HS-27A (cell line): ENCODE measurements around the gene TNFAIP1.

Experiments
- DNase-seq: peaks from one replicate; pipeline ENCODE4 v3.0.0-alpha.2; 2012; ENCODE audit warnings: low read depth, missing footprints

TNFAIP1 gene

DNA sequence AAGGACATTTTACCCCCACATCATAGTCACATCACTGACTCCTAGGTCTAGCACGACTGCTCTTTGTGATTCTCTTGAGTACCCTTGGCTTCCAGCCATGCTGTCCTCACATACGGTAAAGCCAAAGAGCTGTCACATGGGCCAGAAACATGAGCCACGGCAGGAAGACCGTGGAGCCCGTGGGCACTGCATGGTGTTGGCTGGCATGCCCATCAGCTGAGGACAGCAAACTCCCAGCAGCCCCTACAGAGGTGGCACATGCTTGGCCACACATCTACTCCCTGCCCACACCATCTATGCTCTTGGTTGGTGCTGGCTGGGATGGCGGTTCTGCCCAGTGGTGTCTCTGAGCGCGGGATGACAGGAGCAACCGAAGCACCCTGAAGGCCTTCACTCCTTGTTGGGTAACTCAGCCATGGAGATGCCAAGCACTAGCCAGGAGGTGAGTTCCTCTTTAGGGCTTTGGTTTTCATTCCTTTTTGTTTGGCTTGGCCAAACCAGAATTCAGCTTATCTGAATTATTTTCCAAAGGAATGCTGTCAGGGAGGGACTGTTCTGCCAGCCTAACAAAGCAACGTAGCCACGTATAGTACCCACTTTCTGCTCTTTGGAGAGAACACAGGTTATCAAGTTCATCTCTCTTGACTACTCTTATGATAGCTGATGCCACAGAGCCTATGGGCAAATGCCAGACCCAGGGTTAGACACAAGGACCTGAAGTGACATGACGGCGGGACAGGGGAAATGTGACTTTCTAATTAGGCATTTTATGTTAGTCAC is 10.0 kb downstream of the TNFAIP1 start:
- no peak for DNase-seq

DNA sequence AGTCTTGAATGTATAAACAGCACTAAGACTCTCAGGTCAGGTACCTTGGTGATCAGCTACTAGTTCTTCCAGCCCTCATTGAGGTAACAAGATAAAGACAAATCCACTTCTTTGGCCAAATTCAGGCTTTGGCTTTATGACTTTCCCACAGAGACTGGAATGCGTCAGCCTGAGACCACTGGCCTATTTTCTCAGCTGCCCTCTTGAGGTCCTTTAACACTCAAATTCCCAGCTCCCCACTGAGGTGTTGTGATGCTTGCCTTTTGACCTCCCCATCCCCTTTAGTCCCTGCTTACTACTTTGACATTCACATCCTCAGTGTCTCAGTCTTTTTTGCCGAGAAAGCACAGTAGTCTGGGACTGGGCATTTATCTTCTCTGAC is 10.6 kb downstream of the TNFAIP1 start:
- no peak for DNase-seq

DNA sequence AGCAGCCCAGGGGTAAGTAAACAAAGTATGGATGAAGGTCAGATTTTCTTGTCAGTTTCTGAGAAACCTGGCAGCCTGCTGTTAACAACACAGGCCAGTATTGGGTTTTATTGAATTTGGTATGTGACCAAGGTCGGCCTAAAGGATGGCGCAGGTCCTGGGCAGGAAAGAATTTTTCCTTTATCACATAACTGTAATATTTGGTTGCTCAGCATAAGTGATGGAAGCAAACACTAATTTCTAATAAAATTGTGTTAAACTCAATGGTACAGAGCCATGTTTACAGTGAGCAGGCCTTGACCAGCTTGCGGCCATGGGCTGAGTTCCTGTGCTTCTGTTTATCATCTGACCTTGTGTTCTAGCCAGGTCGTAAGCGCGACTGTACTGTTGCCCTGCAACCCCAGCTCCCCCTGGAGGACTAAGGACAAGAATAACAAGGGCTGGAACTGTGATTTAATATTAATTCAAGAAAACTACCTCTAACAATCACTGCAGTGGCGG is 11.2 kb downstream of the TNFAIP1 start:
- DNase-seq: no peak

DNA sequence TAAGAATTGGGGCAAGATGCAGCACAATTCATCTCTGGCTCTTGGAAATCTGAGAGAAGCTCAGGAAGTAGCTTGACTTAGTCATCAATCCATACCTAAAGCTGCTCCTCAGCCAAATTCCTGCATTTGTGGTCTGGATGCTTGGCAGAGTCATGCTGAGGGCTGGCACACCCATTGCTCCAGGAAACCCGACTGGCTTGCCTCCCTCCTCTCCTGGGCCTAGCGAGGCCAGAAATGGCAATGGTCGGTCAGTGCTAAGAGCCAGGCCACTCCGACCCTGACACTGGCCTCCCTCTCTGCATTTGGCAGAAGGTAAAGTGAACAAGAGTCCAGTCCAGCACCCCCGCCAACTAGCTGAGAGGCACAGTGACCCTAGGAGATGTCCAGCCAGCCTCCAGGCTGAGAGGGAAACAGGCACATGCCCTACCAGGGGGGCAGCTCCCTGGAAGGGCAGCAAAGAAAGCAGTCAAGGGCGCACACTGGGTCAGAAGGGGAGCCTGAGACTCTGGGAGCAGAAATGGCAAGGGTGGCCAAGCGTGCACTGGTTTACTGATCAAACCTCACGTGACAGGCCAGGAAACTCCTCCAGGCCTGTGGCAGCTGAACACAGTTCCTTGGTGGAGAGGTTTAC is 11.8 kb downstream of the TNFAIP1 start:
- DNase-seq: peak; percentile 70

DNA sequence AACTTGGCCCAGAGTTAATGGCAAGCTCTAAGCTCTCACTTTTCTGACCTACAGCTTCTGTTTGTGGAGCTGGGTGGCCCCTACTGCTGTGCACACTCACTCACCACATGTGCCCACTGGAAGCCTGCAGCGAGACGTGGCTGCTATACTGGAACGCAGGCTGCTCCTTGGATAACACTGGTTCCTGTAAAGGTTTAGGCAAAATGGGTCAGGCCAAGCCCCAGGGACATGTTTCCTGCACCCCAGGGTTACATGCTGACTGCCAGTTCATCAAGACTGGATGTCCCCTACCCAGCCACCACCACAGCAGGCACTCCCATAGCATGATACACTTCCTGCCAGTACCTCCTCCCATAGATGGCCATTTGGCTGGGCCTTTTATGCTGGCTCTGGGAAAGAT is 13.4 kb downstream of the TNFAIP1 start:
- no peak for DNase-seq

DNA sequence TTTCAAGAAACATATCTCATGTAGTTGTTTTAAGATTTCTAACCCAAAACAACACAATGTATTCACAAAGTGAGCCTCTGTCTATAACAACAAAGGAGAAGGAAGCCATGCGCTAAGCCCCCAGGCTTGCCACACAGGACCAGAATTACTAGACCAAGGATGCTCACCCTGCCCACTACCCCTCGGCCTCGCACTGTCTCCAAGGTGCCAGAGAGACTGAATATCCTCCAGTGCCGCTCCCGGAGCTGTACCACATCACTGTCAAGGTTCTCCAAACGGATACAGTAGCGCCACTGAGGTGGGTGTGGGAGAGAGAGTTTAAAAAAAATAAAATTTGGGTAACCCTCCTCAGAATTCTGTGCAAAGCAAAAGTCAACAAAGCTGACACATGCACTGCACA is 14.7 kb downstream of the TNFAIP1 start:
- DNase-seq: no peak

DNA sequence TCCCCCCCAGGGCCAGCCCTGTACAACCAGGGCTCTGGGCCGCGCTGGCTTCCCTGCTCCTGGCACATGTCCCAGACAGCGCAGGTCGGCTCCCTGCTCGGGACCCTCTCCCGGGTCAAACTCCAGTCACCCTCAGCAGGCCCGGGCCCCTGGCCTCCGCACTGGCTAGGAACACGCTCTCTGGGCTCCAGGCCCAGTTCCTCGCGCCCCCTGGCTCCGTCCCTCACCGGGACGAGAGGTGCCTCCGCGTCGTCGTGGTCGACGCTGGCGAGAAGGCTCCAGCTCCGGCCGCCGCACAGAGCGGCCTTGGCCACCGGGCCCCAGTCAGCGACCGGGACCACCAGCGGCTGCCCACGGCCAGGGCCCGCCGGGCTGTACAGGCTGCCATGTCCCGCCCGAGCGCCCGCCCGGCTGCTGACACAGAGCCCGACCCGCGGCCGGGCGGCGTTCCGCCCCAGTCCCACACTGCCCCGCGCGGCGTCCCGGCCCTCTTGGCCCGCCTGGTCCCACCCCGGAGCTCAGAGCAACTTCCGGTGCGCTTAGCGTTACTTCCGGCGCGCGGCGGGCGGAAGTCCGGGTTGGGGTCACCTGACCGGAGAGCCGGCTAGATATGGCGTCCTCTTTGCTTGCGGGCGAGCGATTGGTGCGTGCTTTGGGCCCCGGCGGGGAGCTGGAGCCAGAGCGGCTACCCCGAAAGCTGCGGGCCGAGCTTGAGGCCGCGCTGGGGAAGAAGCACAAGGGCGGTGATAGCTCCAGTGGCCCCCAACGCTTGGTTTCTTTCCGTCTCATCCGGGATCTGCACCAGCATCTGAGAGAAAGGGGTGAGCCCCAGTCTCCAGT is 21.7 kb downstream of the TNFAIP1 start, which contains the start of gene POLDIP2:
TSS of gene POLDIP2 (minus strand) at position 467 of the 840 bp plus-strand sequence. CDS start at position 388, 79 bp downstream.
- no peak for DNase-seq

DNA sequence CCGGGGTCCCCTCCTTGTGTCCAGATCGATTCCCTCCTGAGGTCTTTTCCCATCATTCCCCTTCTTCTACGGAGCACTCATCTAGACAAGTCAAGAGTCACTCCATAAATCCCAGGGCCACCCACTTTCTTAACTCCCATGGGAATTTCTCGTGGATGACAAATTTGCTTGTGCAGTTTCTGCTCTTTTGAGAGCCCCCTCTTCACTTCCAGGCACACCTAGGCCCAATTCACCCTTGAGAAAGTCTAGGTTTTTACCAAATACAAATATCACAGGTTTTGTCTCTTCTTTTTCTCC is 22.3 kb downstream of the TNFAIP1 start:
- DNase-seq: no peak

DNA sequence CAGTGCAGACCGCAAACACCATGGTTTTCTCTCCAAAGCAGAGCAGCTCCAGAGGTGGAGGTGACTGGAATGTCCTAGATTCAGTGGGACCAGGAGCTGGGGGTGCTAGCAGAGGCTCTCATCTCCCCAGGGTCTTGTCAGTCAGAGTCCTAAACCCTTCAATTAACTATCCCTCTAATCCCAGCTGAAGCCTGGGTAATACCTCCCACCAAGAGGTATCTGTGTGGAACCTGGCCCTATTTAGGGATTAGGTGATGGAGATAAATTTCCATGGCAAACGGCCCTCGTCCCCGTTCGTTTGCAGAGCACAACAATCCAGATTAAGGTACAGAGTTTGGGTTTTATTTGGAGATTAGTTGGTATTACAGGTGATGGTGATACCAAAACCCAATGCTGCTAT is 27.6 kb downstream of the TNFAIP1 start:
- DNase-seq: no peak

DNA sequence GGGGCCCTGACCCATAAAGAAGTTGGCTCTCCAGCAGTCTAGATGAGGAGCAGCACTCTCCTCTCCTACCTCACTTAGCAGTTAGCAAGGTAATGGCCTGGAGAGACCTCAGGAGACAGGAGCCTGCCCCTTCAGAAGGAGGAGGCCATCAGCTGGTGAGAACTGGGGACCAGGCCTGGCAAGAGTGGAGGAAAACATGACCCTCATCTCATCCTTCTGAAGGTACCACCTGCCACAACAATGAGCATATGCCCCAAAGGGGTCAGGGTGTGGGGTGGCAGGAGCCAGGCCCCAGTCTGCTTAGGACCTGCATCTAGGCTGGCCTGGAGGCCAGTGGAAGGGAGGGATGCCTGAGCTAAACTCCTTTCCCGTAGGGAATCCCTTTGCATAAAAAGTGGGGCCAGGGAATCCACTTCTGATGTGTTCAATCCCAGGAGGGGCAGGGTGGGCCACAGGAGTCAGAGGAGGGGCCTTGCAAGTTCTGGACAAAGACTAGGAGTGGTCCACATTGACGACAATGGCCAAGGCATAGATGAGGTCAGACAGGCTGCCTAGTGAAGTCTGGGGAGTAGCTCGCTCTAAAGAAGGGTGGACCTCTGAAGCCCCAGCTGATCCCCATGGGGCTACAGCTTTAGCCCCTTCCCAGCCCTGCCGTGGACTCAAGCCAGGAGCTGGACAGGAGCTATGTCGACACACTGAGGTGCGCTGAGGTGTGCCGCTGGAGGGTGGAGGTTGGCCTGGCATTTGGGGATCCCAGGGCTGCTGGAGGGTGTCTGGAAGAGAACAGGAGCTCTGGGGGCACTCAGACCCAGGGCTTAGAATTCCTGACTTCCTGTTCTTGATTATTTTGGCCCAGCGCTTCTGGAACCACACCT is 28.5 kb downstream of the TNFAIP1 start:
- DNase-seq: no peak

DNA sequence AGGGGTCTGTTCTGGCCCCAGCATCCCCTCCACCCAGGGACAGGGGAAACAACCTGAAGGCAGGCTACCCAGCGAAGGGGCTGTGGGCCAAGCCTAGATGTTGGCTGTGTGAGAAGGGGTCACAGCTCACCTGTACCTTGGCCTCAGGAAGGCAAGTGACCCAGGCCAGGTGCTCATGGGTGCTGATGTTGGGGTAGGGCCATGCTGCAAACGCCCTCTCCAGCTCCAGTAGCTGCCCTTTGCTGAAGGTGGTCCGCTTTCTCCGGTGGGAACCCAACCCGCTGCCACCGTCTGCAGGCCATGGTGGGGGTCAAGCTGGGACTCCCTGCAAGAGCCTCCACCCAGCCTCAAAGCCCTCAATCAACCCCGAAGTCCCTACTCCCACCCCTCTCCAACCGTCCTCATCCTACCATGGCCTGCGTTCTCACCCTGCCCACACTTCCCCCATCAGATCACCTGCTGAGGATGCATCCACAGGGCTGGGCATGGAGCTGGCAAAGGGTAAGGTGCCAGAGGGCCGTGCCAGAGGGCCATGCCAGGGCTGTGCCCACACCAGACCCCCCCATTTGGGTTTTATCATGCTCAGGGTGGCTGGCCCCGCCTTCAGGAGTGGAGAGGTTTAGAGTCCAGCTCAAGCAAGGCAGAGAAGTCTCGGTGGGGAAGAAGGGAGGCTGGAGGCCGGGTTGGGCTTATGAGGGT is 29.3 kb downstream of the TNFAIP1 start, which contains the start of gene SEBOX:
TSS of gene SEBOX (minus strand) at position 535 of the 699 bp plus-strand sequence. CDS start at position 487, 48 bp downstream.
- DNase-seq: no peak

DNA sequence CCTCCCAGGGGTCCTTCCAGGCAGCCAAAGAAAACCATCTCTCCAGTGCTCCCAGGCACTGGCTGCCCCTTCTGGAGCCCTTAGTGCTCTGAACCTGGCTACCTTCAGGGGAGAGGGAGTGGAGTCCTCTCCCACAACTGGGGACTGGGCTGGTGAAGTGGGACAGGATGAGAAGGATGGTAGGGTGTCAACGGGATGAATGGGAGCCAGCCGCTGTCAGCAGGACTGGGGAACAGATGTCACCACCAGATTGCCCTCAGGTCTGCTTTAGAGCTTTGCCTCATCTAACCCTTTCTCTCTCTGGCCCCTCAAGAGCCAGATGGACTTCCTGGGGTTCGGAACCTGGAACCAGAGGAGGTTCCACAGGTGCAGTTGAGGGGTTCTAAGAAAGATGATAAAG is 29.9 kb downstream of the TNFAIP1 start:
- no peak for DNase-seq

DNA sequence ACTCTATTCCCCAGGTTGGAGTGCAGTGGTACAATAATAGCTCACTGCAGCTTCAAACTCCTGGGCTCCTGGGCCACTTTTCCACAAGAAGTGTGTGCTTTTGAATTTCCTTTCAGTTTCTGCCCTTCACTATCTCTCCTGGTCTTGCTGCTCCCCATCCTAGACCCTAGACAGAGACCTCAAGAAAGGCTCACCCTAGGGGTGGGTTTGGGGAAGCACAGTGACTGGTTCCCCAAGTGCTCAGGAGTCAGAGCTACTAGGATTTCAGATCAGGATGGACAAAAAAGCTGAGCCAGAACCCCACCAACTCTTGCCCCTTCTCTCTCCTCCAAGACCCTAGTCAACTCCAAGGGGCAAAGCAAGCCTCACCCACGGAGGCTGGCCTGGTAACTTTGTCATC is 31.0 kb downstream of the TNFAIP1 start:
- no peak for DNase-seq

DNA sequence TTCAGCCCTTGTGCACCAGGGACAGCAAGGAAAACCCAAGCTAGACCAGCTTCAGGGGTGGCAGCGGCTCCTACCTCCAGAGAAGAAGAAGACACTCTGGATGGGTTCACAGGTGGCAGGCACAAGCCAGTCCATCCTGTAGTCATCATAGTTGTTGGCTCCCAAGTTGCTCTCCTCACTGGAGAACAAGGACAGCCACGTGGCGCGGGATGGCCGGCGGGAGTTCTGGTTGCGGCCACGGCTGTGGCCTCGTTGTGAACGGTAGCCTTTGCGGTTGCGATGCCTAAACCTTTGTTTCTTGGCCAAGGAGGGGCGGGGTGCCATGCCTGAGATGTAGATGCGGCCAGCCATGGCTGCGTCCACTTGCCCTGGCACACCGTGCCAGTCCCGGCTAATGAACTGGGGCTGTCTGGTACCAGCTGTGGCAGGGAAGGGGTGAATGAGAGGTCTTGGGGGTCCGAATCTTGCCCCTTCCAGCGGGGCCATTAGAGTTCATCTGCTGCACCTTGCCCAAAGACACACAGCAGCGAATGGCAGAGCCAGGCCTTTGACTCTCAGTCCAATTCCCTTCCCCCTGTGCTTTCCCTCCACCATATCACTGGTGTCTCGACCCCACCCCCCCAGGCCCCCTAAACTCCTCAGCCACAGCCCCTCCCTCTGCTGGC is 32.2 kb downstream of the TNFAIP1 start:
- DNase-seq: no peak

DNA sequence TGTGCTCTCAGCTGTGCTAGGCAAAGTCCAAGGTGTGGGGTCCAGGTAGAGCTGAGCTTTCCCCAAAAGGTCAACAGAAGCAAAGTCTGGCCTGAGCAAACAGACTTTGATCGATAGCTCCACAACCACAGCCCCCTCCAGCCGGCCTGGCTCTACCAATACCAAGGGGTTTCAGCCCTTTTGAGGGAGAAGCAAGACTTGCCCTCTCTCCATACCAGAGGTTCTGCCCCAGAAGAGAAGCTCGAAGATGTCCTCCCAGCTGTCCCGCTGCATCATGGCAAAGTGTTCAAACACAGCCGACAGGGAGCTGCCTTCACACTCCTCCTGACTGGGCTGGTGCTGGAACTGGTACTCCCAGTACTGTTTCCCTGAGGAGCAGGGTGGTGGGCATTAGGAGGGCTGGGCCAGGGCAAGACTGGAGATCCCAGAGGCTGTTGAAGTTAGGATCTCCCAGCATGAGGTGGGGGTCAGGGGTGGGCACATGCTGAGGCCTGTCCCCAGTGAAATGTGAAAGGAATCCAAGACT is 32.8 kb downstream of the TNFAIP1 start:
- no peak for DNase-seq

DNA sequence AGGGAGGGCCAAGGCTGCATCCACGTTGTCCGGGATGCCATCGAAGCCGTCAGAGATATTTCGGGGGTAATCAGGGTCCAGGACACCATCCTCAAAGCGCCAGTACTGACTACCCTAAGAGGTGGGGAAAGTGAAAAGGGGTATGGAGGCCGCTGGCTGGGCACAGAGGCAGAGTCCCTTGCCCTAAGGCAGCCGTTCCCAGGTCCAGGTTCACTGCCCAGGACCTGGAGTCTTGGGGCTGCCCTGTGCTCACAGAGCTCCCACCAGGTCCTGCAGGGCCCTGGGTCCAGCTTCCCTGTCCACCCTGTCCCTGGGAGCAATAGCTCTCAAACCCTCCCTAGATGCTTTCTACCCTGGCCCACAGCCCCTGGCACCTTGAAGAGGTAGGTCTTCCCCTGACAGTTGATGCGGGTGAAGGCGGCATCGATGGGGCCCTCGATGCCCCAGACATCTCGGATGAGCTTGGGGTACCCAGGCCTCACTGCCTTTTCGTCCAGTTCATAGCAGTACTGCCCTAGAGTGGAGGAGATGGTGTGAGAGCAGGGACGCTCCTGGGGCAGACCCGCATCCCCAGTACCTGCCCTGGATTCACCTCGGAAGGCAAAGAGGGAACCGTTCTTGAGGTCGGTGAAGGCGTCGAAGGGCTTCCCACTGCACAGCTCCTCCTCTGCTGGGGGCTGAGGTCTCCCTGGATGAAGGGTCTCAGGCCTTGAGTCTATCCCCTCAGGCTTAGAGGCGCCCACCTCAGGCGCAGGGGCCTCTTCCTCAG is 33.5 kb downstream of the TNFAIP1 start:
- no peak for DNase-seq

DNA sequence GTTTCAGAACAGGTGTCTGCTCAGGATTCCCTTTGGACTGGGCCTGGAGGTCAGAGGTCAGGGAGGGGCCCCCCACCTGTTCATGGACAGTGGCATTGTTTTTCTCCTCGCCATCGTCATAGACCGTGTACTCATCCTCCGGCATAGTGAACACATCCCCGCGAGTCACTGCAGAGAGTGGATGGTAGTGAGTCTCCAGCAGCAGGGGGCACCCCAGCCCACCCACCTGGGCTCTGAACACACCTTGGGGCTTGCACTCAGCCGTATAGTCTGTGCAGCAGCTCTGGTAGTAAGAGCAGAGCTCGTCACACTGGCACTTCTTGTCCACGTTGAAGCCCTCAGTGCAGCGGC is 34.1 kb downstream of the TNFAIP1 start:
- DNase-seq: no peak

DNA sequence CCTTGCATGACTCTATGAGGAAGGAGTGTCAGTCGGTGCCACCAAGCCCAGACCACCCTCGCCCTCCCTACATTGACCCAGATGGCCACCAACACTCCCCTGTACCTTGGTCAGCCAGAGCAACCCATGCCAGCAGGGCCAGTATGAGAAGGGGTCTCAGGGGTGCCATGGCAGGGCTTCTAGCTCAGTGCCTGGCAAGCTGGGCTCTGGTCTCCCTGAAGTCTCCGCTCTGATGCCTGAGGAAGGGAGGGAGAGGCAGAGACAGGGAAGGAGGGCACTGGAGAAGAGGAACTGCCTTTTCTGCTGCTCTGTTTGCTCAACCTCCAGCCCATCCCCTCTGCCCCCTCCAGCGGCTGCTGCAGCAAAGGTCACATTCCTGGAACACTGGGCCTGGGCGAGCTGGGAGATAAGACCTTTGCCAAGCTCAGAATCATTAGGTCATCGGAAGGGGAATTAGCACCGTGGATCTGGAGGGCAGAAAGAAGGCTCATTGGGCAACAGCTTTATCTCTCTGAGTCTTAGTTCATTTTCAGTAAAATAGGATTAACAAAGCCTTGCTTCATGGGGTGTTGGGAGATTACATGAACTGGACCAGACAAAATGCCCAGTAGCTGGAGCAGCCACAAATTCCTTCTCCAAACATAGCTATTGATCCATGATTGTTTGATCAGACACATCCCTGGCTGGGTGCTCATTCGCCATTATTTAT is 34.6 kb downstream of the TNFAIP1 start, which contains the start of gene VTN:
TSS of gene VTN (minus strand) at position 273 of the 709 bp plus-strand sequence. CDS start at position 169, 104 bp downstream.
- DNase-seq: no peak

DNA sequence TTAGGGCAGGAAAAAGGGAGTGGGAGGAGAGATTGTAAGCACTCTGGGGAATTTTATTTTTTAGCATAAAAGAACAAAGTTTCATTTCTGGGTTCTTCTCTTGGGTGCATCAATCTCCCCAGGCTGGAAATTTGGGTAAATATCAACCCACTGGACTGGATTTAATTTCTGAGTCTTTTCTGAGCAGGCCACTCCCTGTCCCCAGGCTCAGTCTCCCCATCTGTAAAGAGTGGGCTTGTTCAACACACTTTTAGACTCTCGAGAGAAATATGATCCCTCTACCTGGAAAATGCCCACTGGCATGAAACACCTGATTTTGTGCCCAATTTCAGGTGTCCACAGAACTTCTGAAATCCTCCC is 35.2 kb downstream of the TNFAIP1 start:
- no peak for DNase-seq
